Adipocyte (in vitro differentiated cells): Measurements from ENCODE around the gene TAOK1.

Source experiments
- DNase-seq: peaks from one replicate; pipeline ENCODE4 v3.0.0-alpha.2; 2015; ENCODE audit warnings: low read depth
- H3K27me3 ChIP-seq: replicated peaks from 2 replicates; pipeline ENCODE4 v1.7.0; 2013; ENCODE audit warnings: mild to moderate bottlenecking, low read length, moderate library complexity; ENCODE audit not compliant: control insufficient read depth, insufficient read depth
- H3K36me3 ChIP-seq: 2 replicates; pipeline ENCODE4 v1.7.0; 2013; ENCODE audit warnings: low read length, mild to moderate bottlenecking, moderate library complexity; ENCODE audit not compliant: control insufficient read depth, insufficient read depth, severe bottlenecking
- H3K4me1 ChIP-seq: 2 replicates; pipeline ENCODE4 v1.7.0; 2013; ENCODE audit warnings: mild to moderate bottlenecking, low read length, moderate library complexity; ENCODE audit not compliant: control insufficient read depth, insufficient read depth
- H3K4me3 ChIP-seq: 2 replicates; pipeline ENCODE4 v1.7.0; 2013; ENCODE audit warnings: mild to moderate bottlenecking, low read length, moderate library complexity
- H3K9ac ChIP-seq: 2 replicates; pipeline ENCODE4 v1.7.0; 2013; ENCODE audit warnings: mild to moderate bottlenecking, low read length, moderate library complexity
- H3K9me3 ChIP-seq: 2 replicates; pipeline ENCODE4 v1.7.0; 2013; ENCODE audit warnings: mild to moderate bottlenecking, low read length, moderate library complexity; ENCODE audit not compliant: control insufficient read depth

Gene TAOK1

GRCh38 chr17:29595107-29595942, 205.2 kb downstream of the TAOK1 start:
- no peak for DNase-seq
- Histone ChIP-seq H3K4me3 (no peak overlapping the region), H3K4me1 (peaks cover 59% of the 10 kb centered on the region)

GRCh38 chr17:29595943-29596774, 206.0 kb downstream of the TAOK1 start:
- Histone ChIP-seq H3K4me3 (no peak overlapping the region), H3K27me3 (no peaks in the 10 kb centered on the region), H3K9ac (no peak overlapping the region), H3K4me1 (peaks cover 51% of the 10 kb centered on the region), H3K36me3 (no peaks in the 10 kb centered on the region), H3K9me3 (no peaks in the 10 kb centered on the region)
- no peak for DNase-seq

More at GRCh38 chr17:29595107-29595942, 205.2 kb downstream of the TAOK1 start:
- no peak overlapping the region for H3K9ac ChIP-seq
- H3K27me3 ChIP-seq: no peaks in the 10 kb centered on the region
- no peaks in the 10 kb centered on the region for H3K9me3 ChIP-seq
- no peaks in the 10 kb centered on the region for H3K36me3 ChIP-seq

GRCh38 chr17:29596811-29597210, 206.6 kb downstream of the TAOK1 start:
- Histone ChIP-seq H3K9ac (no peak overlapping the region), H3K4me1 (peaks cover 44% of the 10 kb centered on the region)
- no peak for DNase-seq

GRCh38 chr17:29597361-29598172, 207.4 kb downstream of the TAOK1 start:
- peaks cover 37% of the 10 kb centered on the region for H3K4me1 ChIP-seq
- no peaks in the 10 kb centered on the region for H3K27me3 ChIP-seq
- no peaks in the 10 kb centered on the region for H3K36me3 ChIP-seq
- H3K9me3 ChIP-seq: no peaks in the 10 kb centered on the region
- DNase-seq: no peak
- no peak overlapping the region for H3K4me3 ChIP-seq
- H3K9ac ChIP-seq: no peak overlapping the region

More at GRCh38 chr17:29596811-29597210, 206.6 kb downstream of the TAOK1 start:
- Histone ChIP-seq H3K27me3 (no peaks in the 10 kb centered on the region), H3K36me3 (no peaks in the 10 kb centered on the region), H3K9me3 (no peaks in the 10 kb centered on the region), H3K4me3 (no peak overlapping the region)
